WTC11 (cell line): Measurements from ENCODE around the gene OR6N2. TPM values are rescaled to one million over a fixed set of nuclear protein-coding genes. Genes with fewer than 3 reads are reported as not detected.

Experiments used
- ATAC-seq: fragments of 200-7000 bp; cut with Tn5 transposase; 2 replicates; pipeline ENCODE4 v1.10.0; 2021; ENCODE audit warnings: mild to moderate bottlenecking, moderate library complexity
- CTCF ChIA-PET: fragments of 300-600 bp; sonication (Branson Sonifier 250); formaldehyde crosslinking; loops from one replicate; lab custom pipeline; 2021; ENCODE audit warnings: antibody characterized with exemption; lab: Charles Lee
- POLR2A ChIA-PET: fragments of 350-600 bp; sonication (Branson Sonifier 250); formaldehyde crosslinking; loops from one replicate; lab custom pipeline; 2021; ENCODE audit warnings: antibody characterized with exemption; lab: Charles Lee
- DNase-seq: peaks from one replicate; pipeline ENCODE4 v3.0.0; 2021; ENCODE audit warnings: low spot score
- H3K27ac Mint-ChIP-seq: 2 replicates; pipeline ENCODE4 v1.8.0; 2021; ENCODE audit warnings: mixed read lengths
- H3K27me3 Mint-ChIP-seq: 2 replicates; pipeline ENCODE4 v1.8.0; 2021; ENCODE audit warnings: low read depth, mild to moderate bottlenecking, moderate library complexity, mixed read lengths
- H3K36me3 Mint-ChIP-seq: 2 replicates; pipeline ENCODE4 v1.8.0; 2021; ENCODE audit warnings: mixed read lengths
- H3K4me1 Mint-ChIP-seq: 2 replicates; pipeline ENCODE4 v1.8.0; 2022; ENCODE audit warnings: mixed read lengths
- H3K4me3 Mint-ChIP-seq: 2 replicates; pipeline ENCODE4 v1.8.0; 2021; ENCODE audit warnings: mild to moderate bottlenecking, moderate library complexity, mixed read lengths
- H3K9me3 Mint-ChIP-seq: 2 replicates; pipeline ENCODE4 v1.8.0; 2021; ENCODE audit warnings: mixed read lengths
- AFF4 ChIP-seq: sonication (generic); formaldehyde crosslinking; IDR thresholded peaks from 2 replicates; pipeline ENCODE4 v1.8.1; 2023; ENCODE audit warnings: mild to moderate bottlenecking, missing genetic modification reagents, borderline replicate concordance
- CREB1 ChIP-seq: sonication (generic); formaldehyde crosslinking; IDR thresholded peaks from 2 replicates; pipeline ENCODE4 v1.8.0; 2023; ENCODE audit warnings: mild to moderate bottlenecking, missing genetic modification reagents
- CREM ChIP-seq: sonication (generic); formaldehyde crosslinking; IDR thresholded peaks from 2 replicates; pipeline ENCODE4 v1.8.1; 2022; ENCODE audit warnings: mild to moderate bottlenecking, missing genetic modification reagents, moderate library complexity
- E2F4 ChIP-seq: sonication (generic); formaldehyde crosslinking; IDR thresholded peaks from 2 replicates; pipeline ENCODE4 v1.8.1; 2022; ENCODE audit warnings: low read depth, mild to moderate bottlenecking, moderate library complexity, missing genetic modification reagents, borderline replicate concordance
- ELF4 ChIP-seq: sonication (generic); formaldehyde crosslinking; IDR thresholded peaks from 2 replicates; pipeline ENCODE4 v1.8.1; 2022; ENCODE audit warnings: low read depth, mild to moderate bottlenecking, moderate library complexity, missing genetic modification reagents
- ESRRA ChIP-seq: sonication (generic); formaldehyde crosslinking; IDR thresholded peaks from 2 replicates; pipeline ENCODE4 v1.8.1; 2022; ENCODE audit warnings: mild to moderate bottlenecking, missing genetic modification reagents, borderline replicate concordance
- ETV6 ChIP-seq: sonication (generic); formaldehyde crosslinking; IDR thresholded peaks from 2 replicates; pipeline ENCODE4 v1.8.1; 2022; ENCODE audit warnings: mild to moderate bottlenecking, missing genetic modification reagents
- JUN ChIP-seq: sonication (generic); formaldehyde crosslinking; IDR thresholded peaks from 2 replicates; pipeline ENCODE4 v1.8.0; 2023; ENCODE audit warnings: mild to moderate bottlenecking, missing genetic modification reagents
- MAX ChIP-seq: sonication (generic); formaldehyde crosslinking; IDR thresholded peaks from 2 replicates; pipeline ENCODE4 v1.8.0; 2022; ENCODE audit warnings: mild to moderate bottlenecking, missing genetic modification reagents
- NFE2L1 ChIP-seq: sonication (generic); formaldehyde crosslinking; IDR thresholded peaks from 2 replicates; pipeline ENCODE4 v1.8.1; 2023; ENCODE audit warnings: missing genetic modification reagents
- OVOL2 ChIP-seq: fragments of 250-450 bp; sonication (Bioruptor Pico); IDR thresholded peaks from 2 replicates; pipeline ENCODE4 v1.9.0; 2021; ENCODE audit warnings: mild to moderate bottlenecking, borderline replicate concordance
- PREB ChIP-seq: sonication (generic); formaldehyde crosslinking; IDR thresholded peaks from 2 replicates; pipeline ENCODE4 v1.8.1; 2022; ENCODE audit warnings: mild to moderate bottlenecking, missing genetic modification reagents, moderate library complexity, borderline replicate concordance
- SMAD4 ChIP-seq: sonication (generic); formaldehyde crosslinking; IDR thresholded peaks from 2 replicates; pipeline ENCODE4 v1.8.0; 2022; ENCODE audit warnings: mild to moderate bottlenecking, missing genetic modification reagents
- TEAD4 ChIP-seq: sonication (generic); formaldehyde crosslinking; IDR thresholded peaks from 2 replicates; pipeline ENCODE4 v1.8.0; 2022; ENCODE audit warnings: mild to moderate bottlenecking, missing genetic modification reagents
- ZNF416 ChIP-seq: fragments of 250-450 bp; sonication (Bioruptor Pico); IDR thresholded peaks from 2 replicates; pipeline ENCODE4 v1.9.0; 2021; ENCODE audit warnings: mild to moderate bottlenecking, inconsistent platforms
- ZNF532 ChIP-seq: fragments of 250-450 bp; sonication (Bioruptor Pico); IDR thresholded peaks from 2 replicates; pipeline ENCODE4 v1.9.0; 2021; ENCODE audit warnings: mild to moderate bottlenecking, borderline replicate concordance
- total RNA-seq: library from RNA; stranded (reverse); gene quantifications from 3 replicates; pipeline ENCODE4 v1.2.3, GENCODE V29; 2021

OR6N2 gene
- total RNA-seq, 1 experiment from 2014 or later, result not detected

GRCh38 chr1:158830074-158830677, 49.2 kb upstream of the OR6N2 start:
- TF ChIP-seq ESRRA (CRISPR knock-in tag), result no peak
- no peak for TF ChIP-seq NFE2L1 (CRISPR knock-in tag)
- no peak for TF ChIP-seq OVOL2
- no peak for TF ChIP-seq CREB1 (CRISPR knock-in tag)
- TF ChIP-seq JUN, result no peak
- H3K4me1 Mint-ChIP-seq, result no peaks in the 10 kb centered on the region
- ChIA-PET CTCF (no interaction called here), POLR2A (no interaction called here)
- H3K27ac Mint-ChIP-seq, result no peak overlapping the region
- H3K4me3 Mint-ChIP-seq, result no peak overlapping the region
- ATAC-seq, result no peak
- DNase-seq, result no peak
- H3K9me3 Mint-ChIP-seq, result peaks cover 50% of the 10 kb centered on the region
- peaks cover 3% of the 10 kb centered on the region; the same call in 1 of the 2 replicates for H3K27me3 Mint-ChIP-seq
- H3K36me3 Mint-ChIP-seq, result peaks cover 35% of the 10 kb centered on the region

GRCh38 chr1:158821723-158822122, 40.7 kb upstream of the OR6N2 start:
- Mint-ChIP-seq H3K4me3 (no peak overlapping the region), H3K9me3 (peaks cover 49% of the 10 kb centered on the region), H3K27ac (no peak overlapping the region), H3K4me1 (no peaks in the 10 kb centered on the region)
- ChIA-PET POLR2A (no interaction called here), CTCF (no interaction called here)
- no peak for TF ChIP-seq CREM (CRISPR knock-in tag)
- TF ChIP-seq ETV6 (CRISPR knock-in tag), result no peak
- TF ChIP-seq JUN, result no peak
- no peak for TF ChIP-seq TEAD4 (CRISPR knock-in tag)
- no peak for TF ChIP-seq PREB
- TF ChIP-seq ELF4 (CRISPR knock-in tag), result no peak
- no peak for TF ChIP-seq ZNF532
- TF ChIP-seq MAX (CRISPR knock-in tag), result no peak
- no peak for TF ChIP-seq ZNF416 (CRISPR knock-in tag)
- TF ChIP-seq E2F4 (CRISPR knock-in tag), result no peak
- TF ChIP-seq ESRRA (CRISPR knock-in tag), result no peak
- TF ChIP-seq SMAD4 (CRISPR knock-in tag), result no peak
- no peak for TF ChIP-seq AFF4 (CRISPR knock-in tag)
- TF ChIP-seq, all 79 proteins: peak for 0
- H3K36me3 Mint-ChIP-seq, result peaks cover 4% of the 10 kb centered on the region
- no peaks in the 10 kb centered on the region for H3K27me3 Mint-ChIP-seq
- ATAC-seq (no peak), DNase-seq (no peak)
